HG03103 (cell line): ENCODE results near the gene ILF2.
"Not testable (repeated sequence)": the region's sequence is repeated elsewhere in the genome, so short reads cannot be mapped to it uniquely, and the experiment has no call there.

Experiments used
- ATAC-seq: cut with Tn5 transposase; IDR thresholded peaks from one replicate; pipeline ENCODE4 v1.9.1; 2021; ENCODE audit warnings: low read depth; ENCODE audit not compliant: unreplicated experiment

Gene ILF2

DNA sequence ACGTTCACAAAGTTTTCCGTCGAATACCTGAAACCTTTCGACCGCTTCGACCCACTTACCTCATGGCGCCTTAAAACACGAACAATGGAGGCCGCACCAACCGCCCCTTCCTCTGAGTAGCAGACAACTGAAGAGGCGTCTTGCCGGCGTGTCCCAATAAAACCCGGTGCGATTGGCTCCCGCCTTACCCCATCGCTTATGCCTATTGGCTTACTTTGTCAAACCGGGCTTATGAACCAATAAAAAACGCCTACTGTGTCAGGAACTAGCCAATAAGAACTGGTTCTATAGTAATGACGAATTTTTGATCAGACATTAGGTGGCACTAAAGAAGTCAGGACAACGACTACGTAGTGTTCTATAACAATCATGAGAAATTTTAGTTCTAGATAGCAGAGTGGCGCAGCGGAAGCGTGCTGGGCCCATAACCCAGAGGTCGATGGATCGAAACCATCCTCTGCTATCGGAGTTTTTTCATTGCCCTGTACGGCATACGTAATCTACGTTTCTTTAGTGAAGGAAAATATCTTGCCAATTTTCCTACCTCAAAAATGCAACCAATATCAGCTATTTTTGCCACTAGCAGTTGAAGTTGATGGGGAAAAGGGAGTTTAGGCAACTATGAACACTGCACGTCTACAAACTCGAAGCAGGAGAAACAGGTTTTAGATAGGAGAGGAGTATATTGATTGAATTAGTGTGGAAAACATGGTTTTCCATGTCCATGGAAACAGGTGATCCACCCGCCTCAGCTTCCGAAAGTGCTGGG, at the start of gene ILF2:
ILF2 (minus strand) TSS at position 135 of the 769 bp plus-strand sequence; CDS start at position 64, 71 bp downstream.
- ATAC-seq = peak; percentile 89

DNA sequence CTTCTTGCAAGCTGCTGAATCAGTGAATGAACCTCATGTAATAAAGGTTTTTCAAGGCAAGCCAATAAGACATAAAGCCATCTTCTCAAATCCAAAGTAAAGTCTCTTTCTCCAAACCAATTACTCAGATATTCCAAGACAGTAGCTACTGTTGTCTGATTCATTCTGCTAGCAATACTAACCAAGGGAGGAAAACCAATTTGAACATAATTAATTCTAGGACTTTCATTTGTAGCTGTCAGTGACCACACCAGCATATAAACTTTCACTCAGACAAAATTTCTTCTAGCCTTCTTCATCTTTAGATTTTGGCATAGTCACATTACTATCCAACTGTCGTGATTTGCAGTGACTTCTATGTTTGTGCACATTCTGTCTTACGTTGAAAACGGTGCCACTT, 46.5 kb upstream of the ILF2 start:
- ATAC-seq = no peak

- ATAC-seq = not testable (repeated sequence)
Measured at GRCh38 chr1:153716211-153716610, 45.4 kb upstream of the ILF2 start.

- ATAC-seq = no peak
Measured at GRCh38 chr1:153711026-153711425, 40.2 kb upstream of the ILF2 start.

DNA sequence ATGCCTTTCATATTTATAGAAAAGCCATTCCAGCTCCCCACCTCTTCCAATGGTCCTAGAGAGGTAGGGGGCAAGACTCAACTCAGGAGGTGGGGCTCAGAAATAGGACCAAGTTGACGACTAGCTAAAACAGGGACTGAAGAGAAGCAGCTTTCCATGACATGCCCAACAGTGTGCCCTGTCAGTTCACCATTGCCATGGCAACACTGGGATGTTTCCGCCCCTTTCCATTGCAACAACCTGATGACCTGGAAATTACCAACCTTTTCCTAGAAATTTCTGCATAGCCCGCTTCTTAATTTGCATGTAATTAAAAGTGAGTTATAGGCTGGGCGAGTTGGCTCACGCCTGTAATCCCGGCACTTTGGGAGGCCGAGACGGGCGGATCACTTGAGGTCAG, 34.7 kb upstream of the ILF2 start:
- ATAC-seq = no peak

GRCh38 chr1:153699768-153700167, 29.0 kb upstream of the ILF2 start:
- ATAC-seq = no peak

GRCh38 chr1:153698923-153699714, 28.3 kb upstream of the ILF2 start:
- ATAC-seq = no peak

- no peak for ATAC-seq
Measured at GRCh38 chr1:153698020-153698922, 27.5 kb upstream of the ILF2 start.

GRCh38 chr1:153697191-153698019, 26.6 kb upstream of the ILF2 start:
- ATAC-seq = no peak

GRCh38 chr1:153696741-153697140, 25.9 kb upstream of the ILF2 start:
- ATAC-seq = no peak

- no peak for ATAC-seq
Measured at GRCh38 chr1:153693466-153693865, 22.7 kb upstream of the ILF2 start.

GRCh38 chr1:153688736-153689328, 18.0 kb upstream of the ILF2 start:
- no peak for ATAC-seq

DNA sequence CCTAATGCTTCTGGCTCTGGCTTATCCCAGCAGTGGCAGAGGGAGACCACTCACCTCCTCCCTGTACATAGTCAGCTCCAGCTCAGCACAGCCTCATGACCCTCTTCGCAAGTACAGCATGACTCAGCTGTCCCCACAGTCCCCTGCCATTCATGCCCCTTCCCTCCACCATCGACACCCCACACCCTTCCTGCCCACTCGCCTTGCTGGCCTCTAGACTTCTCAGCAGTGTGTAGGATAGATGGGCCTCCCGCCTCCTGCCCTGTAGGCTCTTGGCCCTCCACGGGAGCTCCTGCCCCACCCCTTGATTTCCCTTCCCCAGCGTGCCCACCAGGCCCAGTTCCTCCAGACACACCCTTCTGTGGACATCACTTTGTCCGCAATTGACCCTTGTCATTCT, 17.5 kb upstream of the ILF2 start:
- no peak for ATAC-seq

DNA sequence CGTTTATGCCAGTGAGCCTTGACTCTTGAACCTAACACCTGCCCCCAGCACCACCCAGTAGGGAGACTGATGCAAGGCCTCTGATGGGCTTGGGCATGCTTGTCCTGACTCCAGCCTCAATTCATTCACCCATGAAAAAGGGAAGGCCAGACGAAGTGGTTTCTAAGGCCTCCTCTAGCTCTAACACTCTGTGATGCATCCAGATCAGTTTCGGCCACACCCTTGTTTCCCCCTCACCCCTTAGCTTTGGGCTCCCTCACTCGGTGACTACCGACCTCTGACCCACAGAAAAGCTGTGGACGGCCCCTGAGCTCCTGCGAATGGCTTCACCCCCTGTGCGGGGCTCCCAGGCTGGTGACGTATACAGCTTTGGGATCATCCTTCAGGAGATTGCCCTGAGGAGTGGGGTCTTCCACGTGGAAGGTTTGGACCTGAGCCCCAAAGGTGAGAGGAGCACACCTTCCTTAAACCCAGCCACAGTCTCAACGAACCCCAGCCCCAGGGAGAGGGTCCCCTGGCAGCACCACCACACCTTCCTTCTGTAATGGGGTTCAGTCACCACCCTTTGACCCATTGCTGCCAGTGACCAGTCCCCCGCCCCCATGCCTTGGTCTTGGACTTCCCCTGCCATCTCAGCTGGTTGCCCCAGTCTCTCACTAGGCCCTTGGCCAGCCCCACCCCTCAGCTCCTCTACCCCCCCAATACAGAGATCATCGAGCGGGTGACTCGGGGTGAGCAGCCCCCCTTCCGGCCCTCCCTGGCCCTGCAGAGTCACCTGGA, 16.7 kb upstream of the ILF2 start:
- no peak for ATAC-seq

GRCh38 chr1:153685544-153686340, 14.9 kb upstream of the ILF2 start:
- no peak for ATAC-seq

DNA sequence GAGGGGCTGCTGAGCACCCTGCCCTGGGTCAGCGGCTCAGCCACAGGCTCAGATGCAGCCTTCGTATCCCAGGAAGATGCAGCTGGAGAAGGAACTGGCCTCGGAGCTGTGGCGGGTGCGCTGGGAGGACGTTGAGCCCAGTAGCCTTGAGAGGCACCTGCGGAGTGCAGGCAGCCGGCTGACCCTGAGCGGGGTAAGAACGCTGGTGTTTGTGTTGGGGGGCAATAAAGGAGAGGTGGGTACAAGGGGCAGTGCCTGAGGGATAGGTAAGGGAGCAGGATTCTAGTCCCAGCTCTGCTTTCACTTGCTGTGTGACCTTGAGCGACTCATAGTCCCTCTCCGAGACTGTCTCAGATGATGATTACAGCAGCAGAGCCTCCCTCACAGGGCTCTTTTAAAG, 14.1 kb upstream of the ILF2 start:
- no peak for ATAC-seq

- ATAC-seq = no peak
Measured at GRCh38 chr1:153683854-153684253, 13.1 kb upstream of the ILF2 start.

DNA sequence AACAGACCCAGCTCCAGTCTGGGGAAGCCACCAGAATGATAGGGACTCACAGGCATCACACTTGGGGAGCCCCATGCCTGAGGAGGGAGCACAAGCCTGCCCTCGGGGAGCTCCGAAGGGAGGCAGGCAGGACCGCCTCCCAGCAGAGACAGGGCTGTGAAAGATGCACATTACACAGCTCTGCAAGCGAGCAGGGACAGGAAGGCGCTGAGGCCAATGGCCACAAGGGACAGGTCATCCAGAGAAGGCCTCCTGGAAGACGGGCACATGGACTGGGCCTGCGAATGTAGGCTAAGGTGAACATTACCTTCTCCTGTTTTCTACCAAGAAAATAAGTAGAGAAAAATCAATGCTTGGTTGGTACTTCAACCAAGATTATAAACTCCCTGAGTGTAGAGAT, 11.9 kb upstream of the ILF2 start:
- no peak for ATAC-seq
